GM13976 (cell line): ENCODE measurements around the gene SCGB1A1.

Experiments
- DNase-seq: peaks from one replicate; pipeline ENCODE4 v3.0.0; 2012; ENCODE audit warnings: low spot score
- CTCF ChIP-seq: IDR thresholded peaks from 2 replicates; pipeline ENCODE4 v1.5.1; 2012; ENCODE audit warnings: borderline replicate concordance, mild to moderate bottlenecking; ENCODE audit not compliant: insufficient read depth; ENCODE audit errors: extremely low read depth, missing control alignments, control extremely low read depth
- in situ Hi-C: fragments of 300-500 bp; cut with MboI; formaldehyde crosslinking; loops from one replicate; pipeline ENCODE4 v1.12.0; 2022; ENCODE audit warnings: low sequenced_read_pairs, mixed read lengths, inconsistent platforms; ENCODE audit not compliant: unreplicated experiment

The SCGB1A1 gene

GRCh38 chr11:62428871-62429560, 10.2 kb downstream of the SCGB1A1 start:
- no peak for DNase-seq
- no peak for TF ChIP-seq CTCF
- in situ Hi-C loops, result no loop called here

- no peak for DNase-seq
- in situ Hi-C loops, result no loop called here
- TF ChIP-seq CTCF, result no peak
These were observed 11.6 kb downstream of the SCGB1A1 start for GRCh38 chr11:62430425-62430824.

GRCh38 chr11:62431171-62431901, 12.5 kb downstream of the SCGB1A1 start:
- in situ Hi-C loops, result no loop called here
- no peak for DNase-seq
- no peak for TF ChIP-seq CTCF

DNA sequence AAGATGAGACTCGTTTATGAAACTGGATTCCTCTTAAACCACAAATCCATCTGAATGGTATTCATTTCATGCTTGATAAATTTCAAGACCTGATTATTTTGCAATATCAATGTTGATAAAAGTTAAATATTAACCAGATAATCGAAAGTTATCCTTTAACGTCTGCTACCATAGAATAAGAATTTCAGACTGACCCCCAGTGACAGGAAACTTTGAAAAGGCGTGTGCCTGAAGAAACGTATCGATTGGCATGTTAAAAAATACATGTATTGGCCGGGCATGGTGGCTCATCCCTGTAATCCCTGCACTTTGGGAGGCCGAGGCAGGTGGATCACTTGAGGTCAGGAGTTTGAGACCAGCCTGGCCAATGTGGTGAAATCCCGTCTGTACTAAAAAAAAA, 13.9 kb downstream of the SCGB1A1 start:
- no peak for DNase-seq
- TF ChIP-seq CTCF, result no peak
- in situ Hi-C loops, result no loop called here

DNA sequence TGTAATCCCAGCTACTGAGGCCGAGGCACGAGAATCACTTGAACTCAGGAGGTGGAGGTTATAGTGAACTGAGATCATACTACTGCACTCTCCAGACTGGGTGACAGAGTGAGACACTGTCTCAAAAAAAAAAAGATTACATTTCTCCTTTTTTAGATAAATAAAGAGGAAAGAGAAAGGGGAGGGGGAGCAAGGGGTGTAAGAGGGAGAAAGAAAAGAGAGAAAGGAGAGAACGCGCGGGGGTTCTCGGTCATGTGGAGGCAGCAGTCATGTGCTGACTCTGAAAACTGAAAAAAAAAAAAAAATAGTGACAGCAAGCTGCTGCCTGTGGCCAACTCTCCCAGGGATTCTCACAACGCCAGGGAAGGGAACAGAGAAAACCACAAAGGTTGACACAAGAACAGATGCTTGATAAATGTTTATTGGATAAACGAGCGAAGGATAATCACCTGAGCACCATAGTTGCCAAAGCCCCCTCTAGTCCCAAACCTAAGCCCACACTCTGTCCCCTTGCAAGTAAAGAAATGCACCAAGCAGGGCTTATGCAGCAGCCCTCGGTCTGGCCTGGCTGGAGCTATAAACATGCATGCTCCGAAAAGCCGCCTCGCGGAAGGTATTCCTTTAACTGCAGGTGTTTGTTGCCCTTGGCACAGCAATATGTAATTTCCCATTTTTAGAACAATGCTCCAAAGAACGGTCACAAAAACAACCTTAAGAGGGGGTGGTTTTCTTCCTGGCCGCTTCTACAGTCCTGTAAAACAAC, 14.5 kb downstream of the SCGB1A1 start:
- DNase-seq, result no peak
- no peak for TF ChIP-seq CTCF
- in situ Hi-C loops, result no loop called here

DNA sequence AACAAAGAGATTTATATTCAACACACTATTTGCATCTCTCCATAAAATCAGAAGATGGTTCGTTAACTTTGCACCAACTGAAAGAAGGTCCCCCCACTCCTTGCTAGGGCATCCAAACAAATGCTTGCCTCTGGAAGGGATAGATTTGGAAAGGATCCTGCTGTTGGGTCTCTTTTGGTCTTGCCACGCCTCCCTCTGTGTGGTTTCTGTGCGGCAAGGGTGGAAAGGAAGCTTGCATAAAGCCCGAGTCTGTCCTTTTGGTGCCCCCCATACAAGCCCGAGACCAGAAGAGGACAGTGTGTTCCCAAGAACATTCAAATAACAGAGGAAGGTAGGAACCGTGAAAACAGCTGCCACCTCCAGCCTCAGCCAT, 15.1 kb downstream of the SCGB1A1 start:
- TF ChIP-seq CTCF, result no peak
- in situ Hi-C loops, result no loop called here
- no peak for DNase-seq
